Fibroblast of skin of abdomen (primary cell): ENCODE results near the gene CNBP. TPM values are rescaled to one million over a fixed set of nuclear protein-coding genes. Genes with fewer than 3 reads are reported as not detected.
"Not testable (repeated sequence)": the region's sequence is repeated elsewhere in the genome, so short reads cannot be mapped to it uniquely, and the experiment has no call there.

Experiments
- DNase-seq: peaks from one replicate; pipeline ENCODE4 v3.0.0-alpha.2; 2013
- polyA plus RNA-seq, 2 experiments: library from polyadenylated mRNA; unstranded; fragments of 120-200 nt; gene quantifications; one replicate each; pipeline ENCODE4 v1.2.1, GENCODE V29; 2013; ENCODE audit not compliant: insufficient read length in 2 of 2

Gene CNBP
- 224 TPM for polyA plus RNA-seq (2013, experiment 1 of 2; ENCODE audit: insufficient read length)
- 221 TPM for polyA plus RNA-seq (2013, experiment 2 of 2; ENCODE audit: insufficient read length)

DNA sequence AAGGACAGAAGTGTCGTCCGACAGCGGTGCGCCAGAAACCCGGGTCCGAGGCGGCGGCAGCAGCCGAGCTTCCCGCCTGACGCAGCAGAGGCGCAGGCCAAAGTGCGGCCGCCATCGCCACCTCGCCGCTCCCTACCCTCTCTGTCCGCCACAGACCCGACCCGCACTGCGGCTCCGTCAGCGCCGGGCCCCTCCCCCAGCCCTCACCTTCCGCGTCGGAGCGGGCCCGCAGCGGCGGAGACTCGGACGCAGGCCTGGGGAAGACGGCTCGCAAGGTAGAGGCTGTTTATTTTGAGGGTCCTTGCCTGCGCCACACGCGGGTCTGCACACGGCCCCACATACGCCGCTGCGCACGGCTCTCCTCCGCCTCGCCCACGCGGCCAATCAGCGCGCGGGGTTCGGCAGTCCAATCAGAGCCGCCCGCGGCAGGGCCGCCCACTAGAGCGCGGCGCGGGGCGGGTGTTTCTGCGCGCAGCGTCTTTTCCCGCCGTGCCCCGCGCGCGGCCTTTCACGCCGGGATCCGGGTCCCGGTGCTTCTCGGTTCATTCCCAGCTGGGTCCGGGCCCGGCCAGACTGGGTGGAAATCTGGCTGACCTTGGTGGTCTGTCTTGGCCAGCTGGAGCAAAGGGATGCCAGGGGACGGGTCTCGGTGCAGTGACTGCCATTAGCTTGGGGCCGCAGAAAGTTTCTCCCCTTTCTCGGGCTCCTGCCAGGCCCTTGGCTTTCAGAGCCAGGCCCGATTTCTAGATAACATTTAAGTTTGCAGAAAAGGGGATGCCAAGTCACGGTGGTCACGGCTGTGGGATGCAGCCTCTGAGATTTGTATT is at the start of gene CNBP:
CNBP (minus strand) TSS at position 328 of the 827 bp plus-strand sequence. CDS start 12,139 bp downstream, outside the sequence.
- DNase-seq: peak; percentile 95

DNA sequence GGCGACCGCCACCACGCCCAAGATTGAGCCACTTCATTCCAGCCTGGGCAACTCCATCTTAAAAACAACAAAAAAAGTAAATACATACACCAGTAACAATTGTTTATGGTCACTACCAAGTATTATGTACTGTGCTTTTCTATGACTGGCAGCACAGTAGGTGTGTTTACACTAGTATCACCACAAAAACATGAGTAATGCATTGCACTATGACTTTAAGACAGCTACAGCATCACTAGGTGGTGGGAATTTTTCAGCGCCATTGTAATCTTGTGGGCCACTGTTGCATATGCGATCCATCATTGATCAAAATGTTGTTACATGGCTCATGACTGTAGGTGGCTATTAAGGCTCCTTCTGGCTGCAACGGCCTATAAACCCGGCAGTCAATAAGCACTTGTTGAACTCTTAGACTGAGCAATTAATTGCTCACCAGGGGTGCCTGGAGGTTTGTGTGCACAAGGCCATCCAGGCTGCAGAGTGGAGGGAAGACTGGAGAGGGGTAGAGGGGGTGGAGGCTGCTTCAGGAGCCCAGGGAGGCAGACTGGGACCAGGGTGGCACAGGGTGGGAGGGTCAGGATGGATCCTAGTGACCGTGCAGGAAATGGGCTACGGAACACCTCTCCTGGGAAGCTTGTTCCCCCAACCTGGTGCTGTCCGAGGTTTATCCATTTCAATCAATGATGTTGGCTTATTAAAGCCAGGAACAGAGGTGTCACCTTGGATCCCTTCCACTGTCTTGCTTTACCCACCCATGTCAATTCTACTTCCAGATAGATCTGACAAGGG is 47.8 kb upstream of the CNBP start:
- no peak for DNase-seq

DNA sequence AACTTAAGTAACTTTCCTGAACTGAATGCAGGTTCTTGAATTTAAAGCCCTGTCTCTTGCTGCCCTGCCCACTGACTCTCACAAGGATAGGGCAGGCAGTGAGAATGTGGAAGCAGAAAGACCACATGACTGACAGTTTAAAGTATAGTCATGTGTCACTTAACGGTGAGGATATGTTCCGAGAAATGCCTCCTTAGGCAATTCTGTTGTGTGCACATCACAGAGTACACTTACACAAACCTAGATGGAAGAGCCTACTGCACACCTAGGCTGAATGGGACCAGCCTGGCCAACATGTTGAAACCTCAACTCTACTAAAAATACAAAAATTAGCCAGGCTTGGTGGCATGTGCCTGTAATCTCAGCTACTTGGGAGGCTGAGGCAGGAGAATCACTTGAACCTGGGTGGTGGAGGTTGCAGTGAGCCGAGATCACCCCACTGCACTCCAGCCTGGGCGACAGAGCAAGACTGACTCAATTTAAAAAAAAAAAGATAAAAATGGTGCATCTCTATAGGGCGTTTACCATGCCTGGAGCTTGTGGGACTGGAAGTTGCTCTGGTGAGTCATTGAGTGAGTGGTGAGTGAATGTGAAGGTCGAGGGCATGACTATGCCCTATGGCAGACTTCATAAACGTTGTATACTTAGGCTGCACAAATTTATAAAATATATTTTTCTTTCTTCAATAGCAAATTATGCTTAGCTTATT is 46.8 kb upstream of the CNBP start:
- peak; percentile 75 for DNase-seq

DNA sequence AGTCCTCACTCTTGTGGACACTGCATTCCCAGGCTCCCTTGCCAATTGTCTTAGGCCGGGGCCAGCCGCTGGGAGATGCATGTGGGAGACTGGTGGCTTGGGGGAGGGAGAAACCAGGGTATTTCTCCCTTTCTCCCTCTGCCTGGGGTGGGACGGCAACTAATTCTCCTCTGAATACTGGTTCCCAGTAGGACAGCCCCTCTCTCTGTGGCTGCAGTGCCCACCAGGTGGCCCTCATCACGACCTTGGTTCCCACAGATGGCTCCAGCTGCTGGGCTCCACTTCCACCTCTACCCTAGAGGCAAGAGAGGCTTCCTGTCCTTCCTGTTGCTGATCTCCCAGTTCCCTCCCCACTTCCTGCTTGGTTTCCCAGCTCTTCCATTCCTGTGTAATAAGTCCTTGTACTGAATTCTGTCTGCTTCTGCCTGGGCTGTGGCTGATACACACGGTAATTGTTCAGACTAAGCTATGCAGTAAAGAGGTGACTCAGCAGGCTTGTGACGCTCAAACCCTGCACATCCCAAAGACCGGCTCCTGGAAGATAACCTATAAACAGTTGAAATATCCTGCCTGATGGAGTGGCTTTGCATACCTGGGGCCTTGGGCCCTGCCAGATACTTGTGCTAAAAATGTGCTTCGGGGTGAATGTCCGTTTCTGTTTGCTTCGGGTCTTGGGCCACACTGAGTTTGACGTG is 45.3 kb upstream of the CNBP start:
- peak; percentile 81 for DNase-seq

DNA sequence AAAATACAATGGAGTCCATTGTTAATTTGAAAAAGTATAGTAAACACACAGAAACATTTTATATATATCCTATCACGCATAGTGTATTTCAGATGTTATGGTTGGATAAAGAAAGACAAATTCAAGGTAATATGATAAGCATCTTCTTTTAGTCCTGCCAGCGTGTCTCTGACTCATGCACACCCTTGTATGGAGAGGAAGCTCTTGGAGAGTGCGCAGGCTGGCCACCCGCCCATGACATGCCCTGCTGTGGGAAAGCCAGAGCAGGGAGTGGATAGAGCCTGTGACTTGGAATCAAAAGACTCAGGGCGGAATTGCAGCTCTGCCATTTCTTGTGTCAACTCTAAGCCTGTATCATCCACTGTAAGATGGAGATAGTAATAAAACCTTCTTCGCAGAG is 42.7 kb upstream of the CNBP start:
- DNase-seq: peak; percentile 75

DNA sequence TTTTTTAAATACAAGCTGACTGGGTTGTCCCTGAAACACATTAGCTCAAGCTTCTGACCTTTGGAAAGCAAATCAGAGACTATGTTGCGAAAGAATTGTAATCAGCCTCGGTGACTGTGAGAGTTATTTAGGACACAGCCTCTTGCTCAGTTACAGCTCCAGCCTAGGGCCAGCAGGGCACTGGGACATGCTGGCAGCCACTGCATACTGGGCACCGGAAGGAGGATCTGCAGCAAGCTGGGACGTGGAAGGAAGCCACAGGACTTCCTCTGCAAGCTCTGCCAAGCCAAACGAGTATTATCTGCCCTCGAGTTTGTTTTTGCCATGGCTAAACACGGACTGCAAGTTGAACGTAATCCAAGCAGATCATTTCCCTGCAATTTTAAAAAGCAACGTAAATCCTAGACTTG is 41.3 kb upstream of the CNBP start:
- DNase-seq: peak; percentile 9

DNA sequence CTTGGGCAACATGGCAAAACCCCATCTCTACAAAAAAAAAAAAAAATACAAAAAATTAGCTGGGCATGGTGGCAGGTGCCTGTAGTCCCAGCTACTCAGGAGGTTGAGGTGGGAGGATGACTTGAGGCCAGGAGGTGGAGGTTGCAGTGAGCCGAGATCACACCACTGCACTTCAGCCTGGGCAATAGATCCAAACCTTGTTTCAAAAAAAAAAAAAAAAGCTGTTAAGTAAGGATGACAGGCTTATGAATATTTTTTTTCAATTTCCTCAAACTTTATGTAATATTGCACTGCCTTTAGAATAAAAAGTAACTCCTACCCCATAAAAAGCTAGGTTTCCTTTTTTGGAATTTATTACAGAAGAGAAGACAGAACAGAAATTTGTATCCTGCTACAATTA is 40.7 kb upstream of the CNBP start:
- DNase-seq: not testable (repeated sequence)

DNA sequence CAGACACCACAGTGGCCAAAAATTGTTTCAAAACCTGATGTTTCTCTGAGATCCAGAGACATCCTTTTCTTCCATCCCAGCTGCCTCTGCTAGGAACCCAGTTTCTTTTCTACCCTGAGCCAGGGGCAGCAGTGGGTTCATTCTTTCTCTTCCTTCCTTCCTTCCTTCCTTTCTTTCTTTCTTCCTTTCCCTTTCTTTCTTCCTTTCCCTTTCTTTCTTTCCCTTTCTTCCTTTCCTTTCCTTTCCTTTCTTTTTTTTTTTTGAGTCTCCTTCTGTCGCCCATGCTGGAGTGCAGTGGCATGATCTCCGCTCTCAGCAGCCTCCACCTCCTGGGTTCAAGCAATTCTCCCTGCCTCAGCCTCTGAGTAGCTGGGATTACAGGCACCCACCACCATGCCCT is 35.0 kb upstream of the CNBP start:
- no peak for DNase-seq

DNA sequence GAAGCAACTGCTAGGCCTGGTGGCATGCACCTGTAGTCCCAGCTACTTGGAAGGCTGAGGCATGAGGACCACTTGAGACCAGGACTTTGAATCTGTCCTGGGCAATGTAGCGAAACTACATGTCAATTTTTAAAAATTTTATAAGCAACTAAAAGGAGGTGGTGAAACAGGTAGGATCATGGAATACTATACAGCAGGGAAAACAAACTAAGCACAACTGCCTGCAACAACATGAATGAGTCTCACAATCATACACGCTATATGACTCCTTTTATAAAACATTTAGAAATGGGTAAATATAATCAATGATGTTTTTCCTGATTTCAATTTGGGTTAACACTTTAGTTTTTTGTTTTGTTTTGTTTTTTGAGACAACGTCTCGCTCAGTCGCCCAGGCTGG is 29.5 kb upstream of the CNBP start:
- DNase-seq: no peak

DNA sequence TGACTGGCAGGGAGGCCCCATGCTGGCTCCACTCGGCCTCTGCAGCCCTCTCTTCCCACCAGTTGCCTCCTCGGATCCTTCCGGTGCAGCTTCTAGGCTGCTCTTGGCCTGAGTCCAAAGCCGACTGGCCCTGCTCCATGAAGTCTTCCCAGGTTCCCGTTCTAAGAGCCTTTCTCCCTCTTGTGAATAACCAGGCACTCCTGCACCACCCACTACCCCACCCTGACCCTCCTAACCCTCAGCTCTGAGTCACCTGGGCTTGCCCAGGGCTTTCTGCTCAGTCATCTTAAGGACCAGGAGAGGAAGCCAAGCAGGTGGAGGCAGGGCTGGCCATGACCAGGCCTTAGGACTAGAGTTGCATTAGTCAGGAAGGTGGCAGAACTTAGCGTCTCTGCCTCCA is 28.1 kb upstream of the CNBP start:
- peak; percentile 56 for DNase-seq

DNA sequence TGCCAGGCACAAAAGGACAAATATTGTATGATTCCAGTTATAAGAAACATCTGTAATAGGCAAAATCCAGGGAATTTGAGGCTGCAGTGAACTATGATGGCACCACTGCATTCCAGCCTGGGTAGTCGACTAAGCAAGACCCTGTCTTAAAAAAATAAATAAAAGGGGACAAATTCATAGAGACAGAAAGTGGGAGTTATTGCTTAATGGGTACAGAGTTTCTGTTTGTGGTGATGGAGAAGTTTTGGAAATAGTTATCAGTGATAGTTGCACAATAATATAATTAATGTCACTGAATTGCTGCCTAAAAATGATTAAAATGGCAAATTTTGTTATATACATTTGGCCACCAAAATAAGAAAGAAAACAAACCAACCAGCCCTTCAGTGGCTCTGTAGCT is 27.6 kb upstream of the CNBP start:
- DNase-seq: no peak

DNA sequence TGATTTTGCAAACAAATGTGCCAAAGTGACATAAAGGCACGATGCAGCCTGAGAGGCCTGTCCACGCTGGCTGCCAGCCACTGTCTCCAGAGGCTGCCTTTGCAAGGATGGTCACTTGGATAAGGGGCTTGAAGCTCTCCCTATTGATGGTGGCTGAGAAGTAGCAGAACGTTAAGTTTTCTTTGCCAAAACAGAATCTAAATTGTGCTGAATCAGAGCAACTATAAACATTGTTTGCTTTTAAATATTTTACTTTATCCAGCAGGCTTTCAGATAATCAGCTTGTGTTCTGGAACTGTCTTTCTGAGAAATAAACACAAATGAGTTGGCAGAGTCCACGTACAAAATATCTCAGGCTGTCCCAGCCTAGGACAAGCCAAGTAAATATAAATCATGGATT is 23.8 kb upstream of the CNBP start:
- DNase-seq: no peak

DNA sequence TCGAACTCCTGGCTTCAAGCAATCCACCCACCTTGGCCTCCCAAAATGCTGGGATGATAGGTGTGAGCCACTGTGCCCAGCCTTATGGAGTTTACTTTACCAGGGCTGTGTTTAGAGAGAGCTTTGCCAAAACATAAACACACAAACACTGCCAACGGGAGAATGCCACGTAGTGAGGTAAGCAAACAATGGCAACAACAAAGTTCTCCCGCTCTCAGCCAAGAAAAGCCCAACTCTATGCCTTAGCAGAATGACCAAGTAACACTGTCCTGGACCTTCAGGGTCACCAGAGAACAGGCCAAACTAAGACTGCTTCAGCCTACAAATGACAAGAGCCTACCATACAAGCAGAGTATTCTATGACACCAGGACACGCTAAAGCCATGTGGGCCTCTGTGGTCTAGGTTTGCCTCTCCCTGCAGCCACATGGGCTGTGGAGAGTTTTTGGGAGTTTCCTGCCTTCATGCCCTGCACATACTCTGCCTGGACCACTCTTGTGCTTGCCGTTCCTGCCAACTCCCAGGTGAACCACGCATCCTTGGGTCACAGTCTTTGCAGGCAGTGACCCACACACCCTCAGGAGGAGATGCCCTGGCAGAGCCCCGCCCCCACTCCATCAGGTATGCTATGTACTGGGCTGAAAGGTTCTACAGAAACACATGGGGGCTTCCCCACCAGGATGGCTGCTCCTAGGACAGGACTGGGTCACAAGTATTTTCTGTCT is 21.6 kb upstream of the CNBP start:
- no peak for DNase-seq

DNA sequence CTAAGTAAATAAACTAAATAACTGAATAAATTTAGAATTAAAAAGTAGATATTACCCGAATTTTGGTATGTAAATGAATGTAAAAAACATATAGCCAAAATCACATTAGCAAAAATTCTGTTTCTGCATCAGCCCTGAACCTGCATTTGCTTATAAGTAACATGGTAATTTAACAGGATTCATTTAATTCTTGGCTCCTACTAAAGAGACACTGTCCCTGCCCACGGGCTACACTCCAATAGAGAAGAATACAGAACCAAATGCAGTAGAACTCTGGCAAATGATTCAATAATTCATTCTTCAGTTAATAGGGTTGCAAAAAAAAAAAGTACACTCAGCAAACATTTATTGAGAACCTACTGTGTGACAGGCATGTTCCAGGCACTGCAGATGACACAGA is 20.8 kb upstream of the CNBP start:
- no peak for DNase-seq

DNA sequence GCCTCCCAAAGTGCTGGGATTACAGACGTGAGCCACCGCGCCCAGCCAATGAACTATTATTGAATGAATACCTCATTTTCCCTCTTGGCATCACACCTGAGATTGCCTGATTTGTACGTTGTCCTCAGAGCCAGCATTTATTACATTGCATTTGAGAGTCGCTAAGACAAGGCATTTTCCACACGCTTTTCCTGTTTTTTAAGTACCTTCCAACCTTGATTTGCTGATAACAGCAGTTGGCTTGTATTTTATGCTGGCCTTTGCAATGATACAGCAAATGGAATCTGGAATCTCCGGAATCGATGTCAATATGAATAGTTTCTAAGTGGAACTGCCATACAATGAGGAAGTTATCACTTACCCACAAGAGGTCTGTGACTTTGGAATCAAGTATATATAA is 15.7 kb upstream of the CNBP start:
- no peak for DNase-seq

DNA sequence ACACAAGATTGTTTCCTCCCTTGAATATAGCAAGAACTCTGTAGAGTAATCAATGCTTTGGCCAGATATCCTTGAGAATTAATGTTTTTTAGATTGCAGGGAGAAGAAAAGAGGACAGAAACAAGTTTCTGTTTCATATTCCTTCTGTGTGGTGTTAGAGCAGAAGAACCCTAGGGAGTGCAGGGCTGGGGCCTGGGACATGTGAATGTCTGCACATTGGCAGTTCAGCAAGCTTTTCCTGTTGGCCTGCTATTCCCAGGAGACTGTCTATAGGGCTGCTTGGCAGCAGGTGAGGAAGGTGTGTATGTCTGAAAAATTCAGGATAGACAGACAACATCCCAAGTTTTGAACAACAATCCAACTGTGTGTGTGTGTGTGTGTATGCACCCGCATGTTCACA is 13.6 kb upstream of the CNBP start:
- no peak for DNase-seq

DNA sequence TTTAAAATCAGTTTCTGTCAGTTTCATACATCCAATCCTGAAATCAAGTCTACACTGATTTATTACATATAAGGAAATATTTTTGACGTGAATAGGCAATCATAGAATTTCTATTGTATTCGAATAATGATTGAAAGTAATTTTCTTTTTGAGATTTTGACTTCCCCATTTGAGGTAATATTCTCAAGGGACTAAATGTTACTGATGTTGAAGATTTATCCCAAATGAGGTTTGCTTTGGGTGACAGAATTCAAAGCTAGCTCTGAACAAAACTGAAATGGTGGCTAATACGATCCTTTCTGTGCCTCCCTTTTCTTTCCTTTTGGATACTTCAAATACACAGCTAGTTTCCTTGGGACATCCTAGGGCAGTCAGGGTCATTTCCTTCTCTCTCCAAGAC is 12.9 kb upstream of the CNBP start:
- no peak for DNase-seq

DNA sequence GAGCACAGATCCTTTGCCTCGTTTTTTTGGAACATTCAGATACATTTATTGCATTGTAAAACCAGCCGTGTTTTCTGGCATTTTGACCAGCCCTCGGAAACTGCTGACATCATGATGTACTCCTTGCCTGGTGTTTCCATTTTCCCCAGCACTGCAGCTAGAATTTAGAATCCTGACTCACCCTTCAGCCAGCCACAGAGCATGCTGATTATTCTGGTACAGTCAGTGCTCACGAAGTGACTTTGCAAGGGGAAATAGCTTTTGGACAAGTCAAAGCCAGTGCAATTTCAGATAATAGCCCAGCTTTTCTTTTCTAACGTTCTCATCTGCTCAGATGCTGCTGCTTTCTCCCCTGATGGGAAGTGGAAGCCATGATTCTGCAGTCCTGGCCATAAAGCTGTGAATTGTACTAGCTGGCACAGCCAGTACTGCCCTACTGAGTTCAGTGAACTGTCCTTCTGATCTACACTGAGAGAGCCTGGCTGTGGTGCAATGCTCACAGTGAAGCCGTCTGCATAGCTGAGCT is 12.1 kb upstream of the CNBP start:
- DNase-seq: peak; percentile 95

DNA sequence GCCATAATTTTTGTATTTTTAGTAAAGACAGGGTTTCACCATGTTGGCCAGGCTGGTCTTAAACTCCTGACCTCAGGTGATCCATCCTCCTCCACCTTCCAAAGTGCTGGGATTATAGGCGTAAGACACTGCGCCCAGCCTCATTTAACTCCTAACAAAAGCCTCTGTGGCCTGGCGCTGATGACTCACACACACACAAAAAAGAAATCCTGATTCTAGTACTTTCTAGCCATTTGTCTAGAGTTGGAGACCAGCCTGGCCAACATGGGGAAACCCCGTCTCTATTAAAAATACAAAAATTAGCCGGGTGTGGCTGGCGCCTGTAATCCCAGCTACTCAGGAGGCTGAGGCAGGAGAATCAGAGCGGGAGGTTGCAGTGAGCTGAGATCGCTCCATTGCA is 6.1 kb upstream of the CNBP start:
- not testable (repeated sequence) for DNase-seq

DNA sequence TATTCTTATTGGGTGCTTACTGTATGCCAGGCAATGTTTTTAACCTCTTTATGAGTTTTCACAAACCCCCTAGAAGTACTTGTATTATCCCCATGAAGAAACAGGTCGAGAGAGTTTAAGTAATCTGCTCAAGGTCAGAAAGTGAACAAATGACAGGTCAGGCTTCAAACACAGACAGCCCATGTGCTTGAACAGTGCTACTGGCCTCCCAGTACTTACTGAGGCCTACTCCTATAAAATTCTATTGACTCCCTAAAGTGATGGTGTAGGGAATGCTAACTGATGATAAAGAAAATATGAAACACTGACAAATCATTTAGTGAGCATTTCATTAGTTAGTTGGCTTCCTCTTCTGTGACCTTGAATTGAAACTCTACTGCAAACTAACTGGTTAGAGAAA is 4.2 kb upstream of the CNBP start:
- DNase-seq: no peak

DNA sequence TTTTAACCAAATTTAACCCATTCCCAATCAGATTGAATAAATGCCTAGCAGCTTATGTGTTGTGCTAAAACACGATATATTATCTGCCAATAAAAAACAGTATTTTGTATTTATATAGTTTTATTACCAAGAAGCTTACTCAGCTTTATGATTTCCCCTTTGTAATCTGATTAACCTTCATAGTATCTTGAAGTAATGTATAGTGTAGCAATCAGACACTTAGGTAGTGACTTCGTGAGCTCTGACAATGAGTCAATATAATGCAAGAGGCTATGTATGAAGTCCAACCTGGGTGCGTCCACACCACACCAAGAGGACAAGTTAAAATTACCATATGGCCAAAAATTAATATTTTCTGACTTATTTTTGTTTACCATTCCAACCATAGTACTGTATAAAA is 2.1 kb upstream of the CNBP start:
- no peak for DNase-seq
